Pancreas (tissue), 10 donors: Measurements from ENCODE around the gene NRAP. TPM values are rescaled to one million over a fixed set of nuclear protein-coding genes. Genes with fewer than 3 reads are reported as not detected.
A peak's percentile ranks its signal among the peaks of the same experiment; 100 is the strongest.

ENCODE experiments used
- ATAC-seq, 4 donors: fragments of 200-7000 bp; cut with Tn5 transposase; one replicate each; pipeline versions ENCODE4 v1.8.0 to v1.9.1; 2020; ENCODE audit warnings: mild to moderate bottlenecking in 4 of 4, moderate library complexity in 4 of 4
- DNase-seq, 6 donors: peaks; one replicate each; pipeline ENCODE4 v3.0.0-alpha.2; 2020
- FAIRE-seq: peaks from 2 replicates; lab custom pipeline; 2012; peaks lifted over from hg19 to GRCh38; lab: Jason Lieb, UNC
- H3K27ac ChIP-seq, 4 donors: fragments of 200-600 bp; sonication (generic); 1 replicate in 3 of 4; 2 replicates in 1 of 4; pipeline versions ENCODE4 v1.5.0 to v1.8.0; 2020
- H3K27me3 ChIP-seq, 4 donors: fragments of 200-600 bp; one replicate each; pipeline ENCODE4 v1.8.0; 2021
- H3K36me3 ChIP-seq, 3 donors: fragments of 200-600 bp; sonication (generic) in 1 of 3; one replicate each; pipeline versions ENCODE4 v1.5.0 to v1.8.0; 2020 to 2021
- H3K4me1 ChIP-seq, 3 donors: fragments of 200-600 bp; one replicate each; pipeline ENCODE4 v1.8.0; 2021
- H3K4me3 ChIP-seq, 4 donors: fragments of 200-600 bp; sonication (generic) in 2 of 4; one replicate each; pipeline versions ENCODE4 v1.5.0 to v1.8.0; 2020 to 2021
- H3K9me3 ChIP-seq, 4 donors: fragments of 200-600 bp; one replicate each; pipeline ENCODE4 v1.8.0; 2021
- WGBS, 2 donors: extraction: QIAGEN DNeasy Blood & Tissue Kit; methylation state at CpG; one replicate each; pipeline ENCODE4 v1.1.7; 2013; 5-methylcytosine and 5-hydroxymethylcytosine counted together
- intact Hi-C, 3 donors: fragments of 100-400 bp; cut with DNase I; formaldehyde crosslinking; loops; one replicate each; pipeline versions ENCODE4 v1.11.1 to v1.14.2; 2022
- polyA plus RNA-seq, 2 donors: library from polyadenylated mRNA; stranded (reverse); fragments of 200-250 nt; gene quantifications; one replicate each; pipeline ENCODE4 v1.2.3, GENCODE V29; 2013
- total RNA-seq, 6 donors: library from RNA; stranded (reverse); fragmentation: NEBNext Ultra II Directional in 4 of 6; extraction: Animal tissue kit (Norgen Biotek cat#: 25700) in 4 of 6; gene quantifications; one replicate each; pipeline versions ENCODE4 v1.2.1 to v1.2.4, GENCODE V29; 2021 to 2023
- TF ChIP-seq, protein P1 (sequence below), 4 donors: fragments of 200-600 bp; sonication (generic) in 3 of 4; IDR thresholded peaks; one replicate each; pipeline versions ENCODE4 v1.5.0 to v1.8.0; 2021; ENCODE audit warnings: antibody characterized with exemption in 4 of 4
- donor health status: healthy with polysubstance abuse.
- donor health status: DM: no; HTN: no; CAD: no; lungs with moderate emphysema.
- donor health status: DM: no; HTN: no; CAD: no.
- donor health status: control.
- donor health status: control.
- donor health status: Bipolar disorder and iron deficiency.
- donor health status: DM: yes; HTN: yes; CAD: no.
- donor health status: DM: no; HTN: no; CAD: no.
- donor health status: DM: no; HTN: no; CAD: no.
- donor health status: DM: yes; HTN: yes; CAD: no.

The NRAP gene
- total and polyA plus RNA-seq, 8 donors: 0.03 to 0.67 (median 0.04) TPM; not detected in 1

DNA sequence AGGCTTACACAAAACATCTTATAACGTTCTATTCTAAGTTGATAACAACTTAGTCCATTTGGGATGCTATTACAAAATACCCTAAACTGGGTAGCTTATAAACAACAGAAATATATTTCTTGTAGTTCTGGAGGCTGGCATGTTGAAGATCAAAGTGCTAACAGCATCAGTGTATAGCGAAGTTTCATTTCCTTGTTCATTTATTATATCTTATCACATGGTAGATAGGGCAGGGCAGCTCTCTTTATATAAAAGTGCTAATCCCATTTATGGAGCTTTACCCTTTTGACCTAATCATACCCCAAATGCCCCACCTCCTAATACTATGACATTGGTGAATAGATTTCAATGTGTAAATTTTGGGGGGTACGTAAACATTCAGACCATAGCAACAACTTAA is 22.2 kb upstream of the NRAP start:
- Histone ChIP-seq H3K36me3 (no peaks in the 10 kb centered on the region), H3K27ac (no peak overlapping the region), H3K27me3 (no peaks in the 10 kb centered on the region), H3K9me3 (no peaks in the 10 kb centered on the region), H3K4me3 (no peak overlapping the region), H3K4me1 (peaks cover 5 to 9% (median 7%) of the 10 kb centered on the region in 3 donors)
- intact Hi-C loops: no loop called here
- 75 to 82% methylated on average over 3 of the region's 3 CpGs for WGBS, 2 donors
- DNase-seq: no peak
- ATAC-seq: no peak
- TF ChIP-seq, protein P1, sequence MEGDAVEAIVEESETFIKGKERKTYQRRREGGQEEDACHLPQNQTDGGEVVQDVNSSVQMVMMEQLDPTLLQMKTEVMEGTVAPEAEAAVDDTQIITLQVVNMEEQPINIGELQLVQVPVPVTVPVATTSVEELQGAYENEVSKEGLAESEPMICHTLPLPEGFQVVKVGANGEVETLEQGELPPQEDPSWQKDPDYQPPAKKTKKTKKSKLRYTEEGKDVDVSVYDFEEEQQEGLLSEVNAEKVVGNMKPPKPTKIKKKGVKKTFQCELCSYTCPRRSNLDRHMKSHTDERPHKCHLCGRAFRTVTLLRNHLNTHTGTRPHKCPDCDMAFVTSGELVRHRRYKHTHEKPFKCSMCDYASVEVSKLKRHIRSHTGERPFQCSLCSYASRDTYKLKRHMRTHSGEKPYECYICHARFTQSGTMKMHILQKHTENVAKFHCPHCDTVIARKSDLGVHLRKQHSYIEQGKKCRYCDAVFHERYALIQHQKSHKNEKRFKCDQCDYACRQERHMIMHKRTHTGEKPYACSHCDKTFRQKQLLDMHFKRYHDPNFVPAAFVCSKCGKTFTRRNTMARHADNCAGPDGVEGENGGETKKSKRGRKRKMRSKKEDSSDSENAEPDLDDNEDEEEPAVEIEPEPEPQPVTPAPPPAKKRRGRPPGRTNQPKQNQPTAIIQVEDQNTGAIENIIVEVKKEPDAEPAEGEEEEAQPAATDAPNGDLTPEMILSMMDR (IDR thresholded peaks at IDR 0.05): no peak
- no peak for FAIRE-seq

GRCh38 chr10:113683300-113683699 is 19.5 kb upstream of the NRAP start:
- H3K27me3 ChIP-seq: no peaks in the 10 kb centered on the region
- no peak for DNase-seq
- peaks cover 7 to 10% (median 9%) of the 10 kb centered on the region in 3 donors for H3K4me1 ChIP-seq
- intact Hi-C loops: no loop called here
- 95 to 97% methylated on average over 2 of the region's 2 CpGs for WGBS, 2 donors
- no peak for ATAC-seq
- no peaks in the 10 kb centered on the region for H3K9me3 ChIP-seq
- no peak for FAIRE-seq
- H3K36me3 ChIP-seq: no peaks in the 10 kb centered on the region
- TF ChIP-seq, protein P1 (IDR thresholded peaks at IDR 0.05): no peak
- no peak overlapping the region for H3K4me3 ChIP-seq
- no peak overlapping the region for H3K27ac ChIP-seq

- intact Hi-C loops: no loop called here
- H3K4me1 ChIP-seq: peaks cover 7 to 10% (median 9%) of the 10 kb centered on the region in 3 donors
- H3K9me3 ChIP-seq: no peaks in the 10 kb centered on the region
- H3K36me3 ChIP-seq: no peaks in the 10 kb centered on the region
- WGBS, 2 donors: 82 to 89% methylated on average over 5 of the region's 5 CpGs
- TF ChIP-seq, protein P1 (IDR thresholded peaks at IDR 0.05): no peak
- H3K27me3 ChIP-seq: no peaks in the 10 kb centered on the region
- peak overlapping the region in 1 of 4 donors; percentile 97 for H3K4me3 ChIP-seq
- H3K27ac ChIP-seq: peak overlapping the region in 1 of 4 donors; percentile 98
- ATAC-seq (no peak), FAIRE-seq (no peak), DNase-seq (no peak)
These were observed 18.0 kb upstream of the NRAP start for GRCh38 chr10:113681533-113682470.

DNA sequence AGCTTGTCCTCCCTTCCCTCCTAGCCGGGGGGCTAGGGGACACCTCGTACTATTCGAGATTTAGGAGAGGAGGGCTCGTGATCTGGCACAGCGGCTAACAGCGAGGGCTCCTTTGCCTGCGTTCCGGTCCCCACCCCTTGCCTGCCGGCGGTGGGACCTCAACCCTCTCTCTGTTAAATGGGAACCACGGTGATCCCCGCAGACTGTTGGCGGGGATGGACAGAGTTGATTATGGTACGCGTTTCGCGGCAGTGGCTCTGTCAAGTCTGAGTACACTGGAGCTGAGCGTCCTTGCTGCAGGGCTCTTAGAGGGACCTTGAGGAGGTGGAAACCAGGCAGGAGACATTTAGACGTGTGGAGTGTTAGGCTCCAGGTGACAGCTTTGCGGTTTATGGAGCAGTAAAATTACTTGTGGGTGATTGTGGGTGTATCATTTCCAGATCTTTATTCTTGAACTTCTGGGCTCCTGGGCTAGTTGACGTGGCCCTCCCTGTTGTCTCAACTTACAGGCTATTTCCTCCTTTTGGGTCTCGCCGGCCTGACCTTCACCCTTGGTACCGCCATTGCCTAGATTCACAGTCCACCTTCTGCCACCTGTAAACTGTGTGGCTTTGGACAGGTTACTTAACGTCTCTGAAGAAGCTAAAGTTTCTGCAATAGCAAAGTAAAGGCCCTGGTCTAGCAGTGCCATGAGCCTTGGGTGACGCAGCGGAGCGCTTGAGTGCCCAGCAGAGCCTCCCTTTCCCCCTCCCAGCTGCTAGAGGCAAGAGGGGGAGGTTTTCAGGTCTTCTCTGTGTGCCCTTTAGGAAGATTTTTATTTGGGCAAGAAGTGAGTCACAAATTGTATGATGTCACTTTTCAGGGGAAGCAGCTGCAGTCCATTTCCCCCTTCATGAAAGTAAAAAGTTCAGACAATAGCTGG is 16.6 kb upstream of the NRAP start:
- 0 to 1% methylated on average over 28 of the region's 28 CpGs for WGBS, 2 donors
- Histone ChIP-seq H3K27me3 (no peaks in the 10 kb centered on the region), H3K9me3 (no peaks in the 10 kb centered on the region), H3K4me3 (peak overlapping the region; percentile 70 to 97 (median 94)), H3K36me3 (no peaks in the 10 kb centered on the region), H3K27ac (peak overlapping the region; percentile 92 to 98 (median 94)), H3K4me1 (peaks cover 7 to 10% (median 9%) of the 10 kb centered on the region in 3 donors)
- TF ChIP-seq, protein P1 (IDR thresholded peaks at IDR 0.05): no peak
- intact Hi-C loops: no loop called here
- ATAC-seq (peak; percentile 27 to 55 (median 48)), FAIRE-seq (no peak), DNase-seq (peak; percentile 25 to 69 (median 48))
